ENCODE measurements around the gene COQ10B. TPM values are rescaled to one million over a fixed set of nuclear protein-coding genes. Genes with fewer than 3 reads are reported as not detected.

Gene COQ10B
- total and polyA plus RNA-seq, 11 donors = 21.6 to 39.9 (median 33.8) TPM

- TF ChIP-seq POLR2A (IDR thresholded peaks at IDR 0.05) (no peak), CTCF (IDR thresholded peaks at IDR 0.05) (no peak)
- Histone ChIP-seq H3K27me3 (no peaks in the 10 kb centered on the region), H3K4me3 (no peak overlapping the region), H3K27ac (no peak overlapping the region), H3K36me3 (peaks cover 0 to 77% (median 75%) of the 10 kb centered on the region in 9 donors), H3K4me1 (peaks cover 3 to 37% (median 21%) of the 10 kb centered on the region in 12 donors), H3K9me3 (no peaks in the 10 kb centered on the region)
- WGBS, 4 donors = 85 to 96% (median 93%) methylated on average over 2 of the region's 2 CpGs
- no peak for ATAC-seq
- intact Hi-C loops (cut with DNase I) = loop anchor here in 3 of 10 donors (5.0 to 10.0 kb wide), 4 partner anchors 43 to 279 kb away; partner anchors contain the start of gene COQ10B (in 1 of the 3)
- no peak for DNase-seq
Measured at GRCh38 chr2:197495433-197496134, 42.2 kb downstream of the COQ10B start.

- no peak for TF ChIP-seq CTCF (IDR thresholded peaks at IDR 0.05)
- no peak for TF ChIP-seq POLR2A (IDR thresholded peaks at IDR 0.05)
- Histone ChIP-seq H3K36me3 (peaks cover 0 to 68% (median 65%) of the 10 kb centered on the region in 9 donors), H3K4me3 (no peak overlapping the region), H3K9me3 (no peaks in the 10 kb centered on the region), H3K27ac (no peak overlapping the region), H3K4me1 (peaks cover 3 to 44% (median 28%) of the 10 kb centered on the region in 12 donors), H3K27me3 (no peaks in the 10 kb centered on the region)
- DNase-seq (no peak), ATAC-seq (no peak)
- intact Hi-C loops (cut with DNase I) = loop anchor here in 3 of 10 donors (5.0 to 10.0 kb wide), 4 partner anchors 44 to 278 kb away; partner anchors contain the start of gene COQ10B (in 1 of the 3)
Measured at GRCh38 chr2:197496695-197497094, 43.3 kb downstream of the COQ10B start.

- TF ChIP-seq CTCF (IDR thresholded peaks at IDR 0.05) = no peak
- no peak for TF ChIP-seq POLR2A (IDR thresholded peaks at IDR 0.05)
- intact Hi-C loops (cut with DNase I) = loop anchor here in 3 of 10 donors (5.0 to 10.0 kb wide), 4 partner anchors 45 to 277 kb away; partner anchors contain the start of gene COQ10B (in 1 of the 3)
- WGBS, 4 donors = 18 to 27% (median 22%) methylated on average over 2 of the region's 2 CpGs
- Histone ChIP-seq H3K4me1 (peaks cover 8 to 51% (median 34%) of the 10 kb centered on the region in 12 donors), H3K36me3 (peaks cover 0 to 68% (median 63%) of the 10 kb centered on the region in 9 donors), H3K27me3 (no peaks in the 10 kb centered on the region), H3K4me3 (peak overlapping the region in 2 of 12 donors; percentile 94 to 96), H3K27ac (no peak overlapping the region), H3K9me3 (no peaks in the 10 kb centered on the region)
- no peak for DNase-seq
- ATAC-seq = no peak
Measured at GRCh38 chr2:197497326-197497725, 44.0 kb downstream of the COQ10B start.

- TF ChIP-seq CTCF (IDR thresholded peaks at IDR 0.05) (no peak), POLR2A (IDR thresholded peaks at IDR 0.05) (no peak)
- H3K4me3 ChIP-seq = peak overlapping the region; percentile 40 to 96 (median 81)
- DNase-seq (no peak), ATAC-seq (no peak)
- H3K9me3 ChIP-seq = no peaks in the 10 kb centered on the region
- H3K36me3 ChIP-seq = peaks cover 0 to 68% (median 60%) of the 10 kb centered on the region in 9 donors
- 10 to 17% (median 13%) methylated on average over 14 of the region's 14 CpGs for WGBS, 4 donors
- H3K27me3 ChIP-seq = no peaks in the 10 kb centered on the region
- peak overlapping the region in 11 of 12 donors; percentile 79 to 99 (median 96) for H3K27ac ChIP-seq
- H3K4me1 ChIP-seq = peaks cover 8 to 61% (median 36%) of the 10 kb centered on the region in 12 donors
- intact Hi-C loops (cut with DNase I) = loop anchor here in 4 of 10 donors (2.0 to 10.0 kb wide), 5 partner anchors 46 to 276 kb away; partner anchors contain the start of genes COQ10B (in 1 of the 4) and MARS2 (in 1 of the 4)
Measured at GRCh38 chr2:197498235-197498936, 45.0 kb downstream of the COQ10B start.
